Prostate gland (tissue), 2 donors: ENCODE measurements around the gene LSG1.

Experiments
- CTCF ChIP-seq, 4 experiments: fragments of 200-600 bp in 2 of 4; fragments of 450-650 bp in 2 of 4; sonication (generic) in 2 of 4; IDR thresholded peaks; 1 replicate in 3 of 4; 2 replicates in 1 of 4; pipeline ENCODE4 v1.5.1; 2016 to 2019; ENCODE audit warnings: antibody characterized with exemption in 4 of 4, mild to moderate bottlenecking in 2 of 4, moderate library complexity in 2 of 4
- POLR2A ChIP-seq: fragments of 450-650 bp; IDR thresholded peaks from one replicate; pipeline ENCODE4 v1.6.1; 2016; ENCODE audit warnings: antibody characterized with exemption, mild to moderate bottlenecking

DNA sequence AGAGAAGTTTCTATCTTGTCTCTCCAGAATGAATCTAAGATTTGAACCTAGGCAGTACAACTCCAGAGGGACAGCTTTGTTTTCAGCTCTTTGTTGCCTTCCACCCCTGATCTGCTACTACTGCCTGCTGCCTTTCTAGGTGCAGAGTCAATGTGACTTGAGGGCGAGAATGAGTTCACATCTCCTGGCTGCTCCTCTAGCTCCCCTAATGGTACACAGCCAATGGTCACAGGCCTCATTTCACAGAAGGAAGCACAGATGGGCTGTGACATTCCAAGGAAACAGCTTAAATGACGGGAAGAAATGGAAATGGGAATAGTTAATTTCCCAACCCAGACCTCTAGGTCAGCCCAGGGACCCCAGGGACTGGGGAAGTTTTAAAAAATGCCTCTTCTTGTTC lies 46.1 kb upstream of the LSG1 start:
- TF ChIP-seq CTCF (IDR thresholded peaks at IDR 0.05) (no peak), POLR2A (no peak)
